Stimulated activated CD4-positive, alpha-beta T cell treated with anti-CD3 and anti-CD28 coated beads, Interleukin-12 subunit alpha, Interleukin-12 subunit beta, amount 100 ng/mL, for 48 hours (primary cell): ENCODE results near the gene ZNF160.
"Not testable (repeated sequence)": the region's sequence is repeated elsewhere in the genome, so short reads cannot be mapped to it uniquely, and the experiment has no call there.

Experiments
- DNase-seq, 3 donors: peaks; one replicate each; pipeline ENCODE4 v3.0.0-alpha.2; 2020; ENCODE audit warnings: low read depth in 2 of 3, low spot score in 1 of 3

ZNF160 gene

GRCh38 chr19:53103234-53104203 lies at the start of gene ZNF160:
Gene ZNF160 (minus strand): TSS chr19:53103422. CDS start chr19:53086276, 17,146 bp downstream.
- peak; percentile 97 to 99 (median 99) for DNase-seq

GRCh38 chr19:53147645-53148044 lies 44.4 kb upstream of the ZNF160 start:
- no peak for DNase-seq

- no peak for DNase-seq
Measured at GRCh38 chr19:53140351-53140750, 37.1 kb upstream of the ZNF160 start.

- DNase-seq, result no peak
Measured at GRCh38 chr19:53136432-53136831, 33.2 kb upstream of the ZNF160 start.

GRCh38 chr19:53132141-53132991 lies 29.1 kb upstream of the ZNF160 start, which contains the start of gene ZNF415:
Gene ZNF415 (minus strand): TSS chr19:53132910. CDS start chr19:53122676, 10,234 bp downstream.
- peak; percentile 4 to 27 (median 11) for DNase-seq

GRCh38 chr19:53131727-53132126 lies 28.5 kb upstream of the ZNF160 start:
- DNase-seq, result no peak

- no peak for DNase-seq
Measured at GRCh38 chr19:53131085-53131590, 27.9 kb upstream of the ZNF160 start.

GRCh38 chr19:53130506-53130905 lies 27.3 kb upstream of the ZNF160 start:
- DNase-seq, result no peak

GRCh38 chr19:53126733-53127526 lies 23.7 kb upstream of the ZNF160 start:
- not testable (repeated sequence) for DNase-seq

GRCh38 chr19:53123400-53123799 lies 20.2 kb upstream of the ZNF160 start:
- no peak for DNase-seq

- no peak for DNase-seq
Measured at GRCh38 chr19:53112286-53112685, 9.1 kb upstream of the ZNF160 start.

GRCh38 chr19:53109527-53109926 lies 6.3 kb upstream of the ZNF160 start:
- DNase-seq, result no peak

- peak; percentile 5 to 23 (median 9) for DNase-seq
Measured at GRCh38 chr19:53102756-53103233, 427 bp downstream of the ZNF160 start.

- DNase-seq, result no peak
Measured at GRCh38 chr19:53102206-53102755, 941 bp downstream of the ZNF160 start.

GRCh38 chr19:53101518-53101917 lies 1.7 kb downstream of the ZNF160 start:
- DNase-seq, result no peak

GRCh38 chr19:53098570-53098969 lies 4.7 kb downstream of the ZNF160 start:
- not testable (repeated sequence) for DNase-seq

GRCh38 chr19:53096982-53097690 lies 6.1 kb downstream of the ZNF160 start:
- not testable (repeated sequence) for DNase-seq

- not testable (repeated sequence) for DNase-seq
Measured at GRCh38 chr19:53096579-53096978, 6.6 kb downstream of the ZNF160 start.
